ENCODE measurements around the gene BNC2.

DNA sequence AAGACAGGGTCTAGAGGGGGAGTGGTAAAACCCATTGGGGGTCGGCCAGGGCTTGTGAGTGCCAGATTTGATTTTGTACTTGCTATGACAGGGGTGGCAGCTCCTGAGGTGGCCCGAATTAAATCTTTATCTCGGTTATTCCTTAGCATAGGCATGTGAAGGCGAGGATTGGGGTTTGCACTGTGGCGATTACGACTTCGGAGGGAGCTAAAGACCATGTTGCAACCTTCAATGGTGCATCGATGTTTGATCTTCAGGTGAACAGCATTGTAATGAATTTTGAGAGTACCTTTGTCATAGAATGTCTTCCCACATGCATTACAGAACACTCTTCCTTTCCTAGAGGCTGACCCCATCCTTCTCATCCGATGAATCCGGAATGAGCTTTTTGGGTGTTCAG is 433.9 kb downstream of the BNC2 start:
- TF ChIP-seq, protein P1, sequence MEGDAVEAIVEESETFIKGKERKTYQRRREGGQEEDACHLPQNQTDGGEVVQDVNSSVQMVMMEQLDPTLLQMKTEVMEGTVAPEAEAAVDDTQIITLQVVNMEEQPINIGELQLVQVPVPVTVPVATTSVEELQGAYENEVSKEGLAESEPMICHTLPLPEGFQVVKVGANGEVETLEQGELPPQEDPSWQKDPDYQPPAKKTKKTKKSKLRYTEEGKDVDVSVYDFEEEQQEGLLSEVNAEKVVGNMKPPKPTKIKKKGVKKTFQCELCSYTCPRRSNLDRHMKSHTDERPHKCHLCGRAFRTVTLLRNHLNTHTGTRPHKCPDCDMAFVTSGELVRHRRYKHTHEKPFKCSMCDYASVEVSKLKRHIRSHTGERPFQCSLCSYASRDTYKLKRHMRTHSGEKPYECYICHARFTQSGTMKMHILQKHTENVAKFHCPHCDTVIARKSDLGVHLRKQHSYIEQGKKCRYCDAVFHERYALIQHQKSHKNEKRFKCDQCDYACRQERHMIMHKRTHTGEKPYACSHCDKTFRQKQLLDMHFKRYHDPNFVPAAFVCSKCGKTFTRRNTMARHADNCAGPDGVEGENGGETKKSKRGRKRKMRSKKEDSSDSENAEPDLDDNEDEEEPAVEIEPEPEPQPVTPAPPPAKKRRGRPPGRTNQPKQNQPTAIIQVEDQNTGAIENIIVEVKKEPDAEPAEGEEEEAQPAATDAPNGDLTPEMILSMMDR (conservative IDR thresholded peaks at IDR 0.05 in 1 of 2, IDR thresholded peaks at IDR 0.05 in 1 of 2; ENCODE audit: low read depth in 1 of 2, low read length in 2 of 2), result no peak
- no peak for TF ChIP-seq EZH2 (IDR thresholded peaks at IDR 0.05; ENCODE audit: low read length, missing control alignments)

Data from fibroblast of lung (primary cell).